ENCODE measurements around the gene RBPJ.

The RBPJ gene

DNA sequence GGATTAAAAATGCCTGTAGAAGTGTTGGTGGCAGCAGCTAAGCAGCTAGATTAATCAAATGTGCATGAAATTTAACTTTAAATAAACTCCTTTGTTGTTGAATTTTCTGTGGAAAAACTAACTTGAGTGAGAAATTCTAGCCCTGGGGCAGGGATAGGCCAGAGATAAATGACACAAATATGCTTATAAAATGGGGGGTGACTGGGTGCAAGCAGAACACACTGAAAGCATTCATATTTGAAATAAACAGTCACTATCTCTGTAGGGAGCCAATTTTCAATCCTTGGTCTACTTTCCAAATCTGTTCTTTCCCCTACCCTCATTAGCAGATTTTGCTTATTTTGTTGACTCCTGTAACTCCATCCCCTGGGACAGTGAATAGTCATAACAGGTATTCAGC, 47.9 kb downstream of the RBPJ start:
- no peaks in the 10 kb centered on the region for H3K9me3 ChIP-seq (ENCODE audit: control insufficient read depth, insufficient read depth, low read length)
- H3K27me3 ChIP-seq (ENCODE audit: control insufficient read depth, insufficient read depth, low read length) = no peaks in the 10 kb centered on the region
- no peaks in the 10 kb centered on the region for H3K36me3 ChIP-seq (ENCODE audit: control insufficient read depth, insufficient read depth, low read length)
- peaks cover 23% of the 10 kb centered on the region for H3K4me1 ChIP-seq (ENCODE audit: control insufficient read depth, insufficient read depth, low read length)
- H3K9ac ChIP-seq (ENCODE audit: low read depth, low read length) = no peak overlapping the region
- H3K4me3 ChIP-seq (ENCODE audit: low read depth, low read length) = no peak overlapping the region

DNA sequence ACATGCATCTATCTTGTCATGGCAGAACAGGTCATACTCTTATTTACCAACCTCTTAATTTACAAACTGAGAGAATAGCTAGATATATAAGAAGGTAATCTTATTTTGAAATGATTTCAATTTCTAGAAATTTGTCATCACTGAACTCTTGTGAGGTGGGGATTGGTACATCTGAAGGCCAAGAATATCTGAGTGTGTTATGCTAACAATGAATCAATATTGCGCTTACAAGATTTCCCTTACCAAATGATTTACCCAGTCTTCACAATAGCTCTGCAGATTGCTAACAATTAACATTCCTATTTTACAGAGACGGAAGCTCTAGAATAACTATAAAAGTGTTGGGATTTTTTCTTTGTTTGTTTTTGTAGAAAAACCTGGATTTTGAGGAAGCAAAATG, 48.3 kb downstream of the RBPJ start:
- no peak overlapping the region for H3K4me3 ChIP-seq (ENCODE audit: low read depth, low read length)
- peaks cover 23% of the 10 kb centered on the region for H3K4me1 ChIP-seq (ENCODE audit: control insufficient read depth, insufficient read depth, low read length)
- H3K9me3 ChIP-seq (ENCODE audit: control insufficient read depth, insufficient read depth, low read length) = no peaks in the 10 kb centered on the region
- H3K36me3 ChIP-seq (ENCODE audit: control insufficient read depth, insufficient read depth, low read length) = no peaks in the 10 kb centered on the region
- H3K27me3 ChIP-seq (ENCODE audit: control insufficient read depth, insufficient read depth, low read length) = no peaks in the 10 kb centered on the region
- H3K9ac ChIP-seq (ENCODE audit: low read depth, low read length) = no peak overlapping the region

GRCh38 chr4:26369581-26369980, 48.8 kb downstream of the RBPJ start:
- no peak overlapping the region for H3K4me3 ChIP-seq (ENCODE audit: low read depth, low read length)
- no peaks in the 10 kb centered on the region for H3K27me3 ChIP-seq (ENCODE audit: control insufficient read depth, insufficient read depth, low read length)
- H3K9ac ChIP-seq (ENCODE audit: low read depth, low read length) = no peak overlapping the region
- H3K4me1 ChIP-seq (ENCODE audit: control insufficient read depth, insufficient read depth, low read length) = peaks cover 23% of the 10 kb centered on the region
- H3K36me3 ChIP-seq (ENCODE audit: control insufficient read depth, insufficient read depth, low read length) = no peaks in the 10 kb centered on the region
- no peaks in the 10 kb centered on the region for H3K9me3 ChIP-seq (ENCODE audit: control insufficient read depth, insufficient read depth, low read length)

- no peaks in the 10 kb centered on the region for H3K9me3 ChIP-seq (ENCODE audit: control insufficient read depth, insufficient read depth, low read length)
- H3K4me1 ChIP-seq (ENCODE audit: control insufficient read depth, insufficient read depth, low read length) = peaks cover 23% of the 10 kb centered on the region
Observed at GRCh38 chr4:26372076-26372475, 51.3 kb downstream of the RBPJ start.

GRCh38 chr4:26372525-26373172, 51.8 kb downstream of the RBPJ start:
- H3K4me3 ChIP-seq (ENCODE audit: low read depth, low read length) = no peak overlapping the region
- no peaks in the 10 kb centered on the region for H3K27me3 ChIP-seq (ENCODE audit: control insufficient read depth, insufficient read depth, low read length)
- peak overlapping the region; percentile 26 for H3K9ac ChIP-seq (ENCODE audit: low read depth, low read length)
- H3K36me3 ChIP-seq (ENCODE audit: control insufficient read depth, insufficient read depth, low read length) = no peaks in the 10 kb centered on the region
- peaks cover 22% of the 10 kb centered on the region for H3K4me1 ChIP-seq (ENCODE audit: control insufficient read depth, insufficient read depth, low read length)
- no peaks in the 10 kb centered on the region for H3K9me3 ChIP-seq (ENCODE audit: control insufficient read depth, insufficient read depth, low read length)

More at GRCh38 chr4:26372076-26372475, 51.3 kb downstream of the RBPJ start:
- H3K36me3 ChIP-seq (ENCODE audit: control insufficient read depth, insufficient read depth, low read length) = no peaks in the 10 kb centered on the region
- no peak overlapping the region for H3K9ac ChIP-seq (ENCODE audit: low read depth, low read length)
- H3K27me3 ChIP-seq (ENCODE audit: control insufficient read depth, insufficient read depth, low read length) = no peaks in the 10 kb centered on the region
- no peak overlapping the region for H3K4me3 ChIP-seq (ENCODE audit: low read depth, low read length)

DNA sequence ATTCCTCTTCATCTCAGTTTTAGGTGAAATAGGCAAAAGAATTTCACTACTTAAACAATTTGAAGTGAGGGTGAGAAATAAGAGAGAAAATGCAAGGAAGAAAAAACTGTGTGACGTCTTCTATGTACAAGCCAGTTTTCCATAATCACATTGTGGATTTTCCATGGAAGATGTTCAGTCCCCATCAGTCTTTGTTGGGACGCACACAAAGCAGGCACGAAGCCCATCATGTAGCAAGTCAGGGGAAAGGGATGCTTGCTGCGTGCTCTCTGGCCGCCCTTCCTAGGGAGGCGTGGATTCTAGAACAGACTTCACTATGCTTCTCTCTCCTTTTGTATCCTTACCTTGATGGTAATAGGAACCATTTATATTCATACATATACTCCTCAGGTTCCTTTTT, 54.7 kb downstream of the RBPJ start:
- H3K4me1 ChIP-seq (ENCODE audit: control insufficient read depth, insufficient read depth, low read length) = peaks cover 11% of the 10 kb centered on the region
- no peak overlapping the region for H3K4me3 ChIP-seq (ENCODE audit: low read depth, low read length)
- H3K36me3 ChIP-seq (ENCODE audit: control insufficient read depth, insufficient read depth, low read length) = no peaks in the 10 kb centered on the region

DNA sequence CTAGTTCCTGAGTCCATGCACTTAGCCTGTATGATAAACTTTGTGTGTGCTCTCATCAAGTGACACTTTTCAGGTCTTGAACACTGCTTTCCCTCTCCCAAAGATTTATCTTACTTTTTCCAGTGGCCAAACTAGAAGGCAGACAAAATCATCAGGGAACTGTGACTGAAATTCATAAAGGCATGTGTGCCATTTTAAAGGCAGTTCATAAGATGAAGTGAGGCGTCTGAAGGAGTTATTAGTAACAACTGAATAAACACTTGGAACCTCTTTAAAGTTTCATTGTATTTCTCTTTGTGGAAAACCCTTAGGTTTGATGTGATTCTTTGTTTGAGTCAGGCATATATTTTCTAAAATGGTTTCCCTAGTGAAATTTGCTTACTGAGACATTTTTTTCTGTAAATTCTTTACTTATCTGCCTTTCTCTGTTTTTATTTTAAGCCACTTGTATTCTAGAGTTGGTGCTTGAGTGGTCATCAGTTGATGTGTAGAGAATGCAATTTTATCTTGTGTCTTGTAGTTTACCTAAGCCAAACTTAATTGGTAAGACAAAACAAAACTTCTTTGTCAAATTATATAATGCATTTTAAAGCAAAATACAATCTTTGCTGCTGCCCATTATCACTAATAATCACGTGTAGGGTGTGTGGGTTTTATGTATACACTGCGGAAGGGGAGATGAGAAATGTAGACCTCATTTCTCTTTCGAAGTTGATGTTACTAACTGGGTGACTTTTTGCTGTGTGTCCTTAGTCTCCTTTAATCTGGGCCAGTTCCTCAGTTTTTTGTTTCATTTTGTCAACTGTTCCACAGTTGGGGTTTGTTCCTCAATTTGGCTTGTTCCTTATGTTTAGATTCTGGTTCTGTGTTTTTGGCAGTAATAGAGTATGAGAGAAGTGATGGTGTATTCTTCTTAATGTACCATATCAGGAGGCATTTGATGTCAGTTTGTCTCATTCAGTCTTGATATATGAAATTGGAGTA, 56.8 kb downstream of the RBPJ start:
- Histone ChIP-seq H3K9me3 (ENCODE audit: control insufficient read depth, insufficient read depth, low read length) (no peaks in the 10 kb centered on the region), H3K27me3 (ENCODE audit: control insufficient read depth, insufficient read depth, low read length) (no peaks in the 10 kb centered on the region), H3K4me3 (ENCODE audit: low read depth, low read length) (no peak overlapping the region), H3K36me3 (ENCODE audit: control insufficient read depth, insufficient read depth, low read length) (no peaks in the 10 kb centered on the region), H3K4me1 (ENCODE audit: control insufficient read depth, insufficient read depth, low read length) (peaks cover 4% of the 10 kb centered on the region), H3K9ac (ENCODE audit: low read depth, low read length) (no peak overlapping the region)

More for the DNA sequence above, 54.7 kb downstream of the RBPJ start:
- no peak overlapping the region for H3K9ac ChIP-seq (ENCODE audit: low read depth, low read length)
- no peaks in the 10 kb centered on the region for H3K27me3 ChIP-seq (ENCODE audit: control insufficient read depth, insufficient read depth, low read length)
- H3K9me3 ChIP-seq (ENCODE audit: control insufficient read depth, insufficient read depth, low read length) = no peaks in the 10 kb centered on the region

GRCh38 chr4:26379837-26380236, 59.0 kb downstream of the RBPJ start:
- no peaks in the 10 kb centered on the region for H3K27me3 ChIP-seq (ENCODE audit: control insufficient read depth, insufficient read depth, low read length)
- no peak overlapping the region for H3K9ac ChIP-seq (ENCODE audit: low read depth, low read length)
- peaks cover 3% of the 10 kb centered on the region for H3K4me1 ChIP-seq (ENCODE audit: control insufficient read depth, insufficient read depth, low read length)
- no peaks in the 10 kb centered on the region for H3K36me3 ChIP-seq (ENCODE audit: control insufficient read depth, insufficient read depth, low read length)
- H3K4me3 ChIP-seq (ENCODE audit: low read depth, low read length) = no peak overlapping the region
- no peaks in the 10 kb centered on the region for H3K9me3 ChIP-seq (ENCODE audit: control insufficient read depth, insufficient read depth, low read length)

DNA sequence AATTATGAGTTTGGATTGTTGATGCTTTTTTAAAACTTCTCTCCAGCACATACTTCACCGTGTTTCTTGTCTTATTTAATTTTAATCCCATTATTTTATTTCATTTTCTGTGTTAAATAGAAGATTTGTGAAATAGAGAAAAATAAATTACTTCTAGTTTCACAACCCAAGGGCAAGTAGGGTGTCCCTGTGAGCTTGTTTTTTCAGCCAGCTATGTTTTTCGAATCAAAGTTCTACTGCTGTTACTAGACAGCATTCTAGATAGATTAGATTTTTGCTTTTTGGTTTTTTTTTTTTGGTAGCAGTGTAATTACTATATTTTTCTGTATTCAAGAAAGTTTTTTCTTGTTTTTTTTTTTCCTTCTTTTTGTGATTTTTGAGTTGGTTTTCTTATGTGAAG, 59.9 kb downstream of the RBPJ start:
- H3K9me3 ChIP-seq (ENCODE audit: control insufficient read depth, insufficient read depth, low read length) = no peaks in the 10 kb centered on the region
- H3K36me3 ChIP-seq (ENCODE audit: control insufficient read depth, insufficient read depth, low read length) = no peaks in the 10 kb centered on the region
- no peak overlapping the region for H3K9ac ChIP-seq (ENCODE audit: low read depth, low read length)
- no peak overlapping the region for H3K4me3 ChIP-seq (ENCODE audit: low read depth, low read length)
- peaks cover 3% of the 10 kb centered on the region for H3K4me1 ChIP-seq (ENCODE audit: control insufficient read depth, insufficient read depth, low read length)
- H3K27me3 ChIP-seq (ENCODE audit: control insufficient read depth, insufficient read depth, low read length) = no peaks in the 10 kb centered on the region

- Histone ChIP-seq H3K9me3 (ENCODE audit: control insufficient read depth, insufficient read depth, low read length) (no peaks in the 10 kb centered on the region), H3K36me3 (ENCODE audit: control insufficient read depth, insufficient read depth, low read length) (no peaks in the 10 kb centered on the region), H3K4me1 (ENCODE audit: control insufficient read depth, insufficient read depth, low read length) (no peaks in the 10 kb centered on the region), H3K9ac (ENCODE audit: low read depth, low read length) (no peak overlapping the region), H3K4me3 (ENCODE audit: low read depth, low read length) (no peak overlapping the region), H3K27me3 (ENCODE audit: control insufficient read depth, insufficient read depth, low read length) (no peaks in the 10 kb centered on the region)
Observed at GRCh38 chr4:26384380-26385057, 63.7 kb downstream of the RBPJ start.

GRCh38 chr4:26385690-26386089, 64.9 kb downstream of the RBPJ start:
- H3K4me3 ChIP-seq (ENCODE audit: low read depth, low read length) = no peak overlapping the region
- H3K9ac ChIP-seq (ENCODE audit: low read depth, low read length) = no peak overlapping the region
- no peaks in the 10 kb centered on the region for H3K9me3 ChIP-seq (ENCODE audit: control insufficient read depth, insufficient read depth, low read length)
- no peaks in the 10 kb centered on the region for H3K4me1 ChIP-seq (ENCODE audit: control insufficient read depth, insufficient read depth, low read length)
- H3K27me3 ChIP-seq (ENCODE audit: control insufficient read depth, insufficient read depth, low read length) = no peaks in the 10 kb centered on the region
- H3K36me3 ChIP-seq (ENCODE audit: control insufficient read depth, insufficient read depth, low read length) = no peaks in the 10 kb centered on the region
